SKM-1 treated with dmso at 0.1 percent for 144 hours (cell line): ENCODE results near the gene LENEP.

Experiments used
- DNase-seq: peaks from one replicate; lab custom pipeline; 2025; ENCODE audit not compliant: unreplicated experiment; lab: John Stamatoyannopoulos, UW

The LENEP gene

GRCh38 chr1:155024315-155024714 is 30.9 kb downstream of the LENEP start:
- DNase-seq, result no peak

- DNase-seq, result no peak
These were observed 32.8 kb downstream of the LENEP start for GRCh38 chr1:155026154-155026553.

- no peak for DNase-seq
These were observed 33.2 kb downstream of the LENEP start for GRCh38 chr1:155026588-155026987.

GRCh38 chr1:155029513-155030242 is 36.3 kb downstream of the LENEP start:
- no peak for DNase-seq

GRCh38 chr1:155030243-155030795 is 36.9 kb downstream of the LENEP start:
- DNase-seq, result no peak

GRCh38 chr1:155030899-155031298 is 37.5 kb downstream of the LENEP start:
- no peak for DNase-seq

GRCh38 chr1:155032886-155033285 is 39.5 kb downstream of the LENEP start:
- no peak for DNase-seq

GRCh38 chr1:155033524-155033923 is 40.1 kb downstream of the LENEP start, which contains the start of the genes DCST1 and DCST2:
Gene DCST1, plus strand, starts transcription at chr1:155033824. Its CDS starts 213 bp downstream, at chr1:155034037.
Gene DCST2, minus strand, starts transcription at chr1:155033781. Its CDS starts 80 bp downstream, at chr1:155033701.
- DNase-seq, result no peak

- DNase-seq, result no peak
These were observed 41.2 kb downstream of the LENEP start for GRCh38 chr1:155034318-155035208.

GRCh38 chr1:155035936-155036335 is 42.5 kb downstream of the LENEP start:
- no peak for DNase-seq

GRCh38 chr1:155037043-155037442 is 43.7 kb downstream of the LENEP start:
- DNase-seq, result no peak

GRCh38 chr1:155037851-155038441 is 44.6 kb downstream of the LENEP start:
- no peak for DNase-seq

GRCh38 chr1:155038602-155039307 is 45.4 kb downstream of the LENEP start:
- DNase-seq, result no peak

GRCh38 chr1:155039308-155039669 is 45.9 kb downstream of the LENEP start:
- no peak for DNase-seq

GRCh38 chr1:155040358-155041093 is 47.1 kb downstream of the LENEP start:
- no peak for DNase-seq

GRCh38 chr1:155042789-155043188 is 49.4 kb downstream of the LENEP start:
- DNase-seq, result no peak

- DNase-seq, result no peak
These were observed 49.9 kb downstream of the LENEP start for GRCh38 chr1:155043301-155043702.

GRCh38 chr1:155043793-155044192 is 50.4 kb downstream of the LENEP start:
- no peak for DNase-seq
